Mesangial cell (primary cell): ENCODE results near the gene CHP2. TPM values are rescaled to one million over a fixed set of nuclear protein-coding genes. Genes with fewer than 3 reads are reported as not detected.

Experiments used
- total RNA-seq: library from RNA; depleted of rRNA; stranded (reverse); fragments of >200 nt; gene quantifications from 2 replicates; pipeline ENCODE4 v1.2.3, GENCODE V29; 2015

CHP2 gene
- total RNA-seq, result 0.13 TPM in 1 of 2 replicates, not detected in the other

GRCh38 chr16:23754594-23755483 lies at the start of gene CHP2:
CHP2 (plus strand) TSS chr16:23755026; CDS start chr16:23755050, 24 bp downstream.

GRCh38 chr16:23712976-23713375 lies 41.9 kb upstream of the CHP2 start, which contains the start of gene ERN2:
ERN2 (minus strand) TSS chr16:23713222; CDS start chr16:23713187, 35 bp downstream.

Other genes with a start within 250 kb of the CHP2 start
- 27.7 and 48.4 TPM in 2 replicates for gene GGA2, start 244.5 kb upstream of the CHP2 start, total RNA-seq
- gene EARS2, start 197.7 kb upstream of the CHP2 start, total RNA-seq, result 23.3 and 49.9 TPM in 2 replicates
- gene UBFD1, start 197.3 kb upstream of the CHP2 start, total RNA-seq, result 88.2 and 91.0 TPM in 2 replicates
- 104 and 151 TPM in 2 replicates for gene NDUFAB1, start 158.7 kb upstream of the CHP2 start, total RNA-seq
- 6.5 and 7.0 TPM in 2 replicates for gene PALB2, start 113.7 kb upstream of the CHP2 start, total RNA-seq
- 29.2 and 35.7 TPM in 2 replicates for gene DCTN5, start 113.6 kb upstream of the CHP2 start, total RNA-seq
- 10.8 and 207 TPM in 2 replicates for gene PLK1, start 76.1 kb upstream of the CHP2 start, total RNA-seq
- 0.38 TPM in 1 of 2 replicates, not detected in the other for gene ERN2, start 41.8 kb upstream of the CHP2 start, total RNA-seq
- gene PRKCB, start 81.0 kb downstream of the CHP2 start, total RNA-seq, result not detected in 2 replicates